Globus pallidus (tissue), 1 donor: Measurements from ENCODE around the gene NKAP.
"Not testable (repeated sequence)": the region's sequence is repeated elsewhere in the genome, so short reads cannot be mapped to it uniquely, and the experiment has no call there.

Experiments
- DNase-seq: peaks from one replicate; pipeline ENCODE4 v3.0.0-alpha.2; 2015; ENCODE audit warnings: low spot score

Gene NKAP

DNA sequence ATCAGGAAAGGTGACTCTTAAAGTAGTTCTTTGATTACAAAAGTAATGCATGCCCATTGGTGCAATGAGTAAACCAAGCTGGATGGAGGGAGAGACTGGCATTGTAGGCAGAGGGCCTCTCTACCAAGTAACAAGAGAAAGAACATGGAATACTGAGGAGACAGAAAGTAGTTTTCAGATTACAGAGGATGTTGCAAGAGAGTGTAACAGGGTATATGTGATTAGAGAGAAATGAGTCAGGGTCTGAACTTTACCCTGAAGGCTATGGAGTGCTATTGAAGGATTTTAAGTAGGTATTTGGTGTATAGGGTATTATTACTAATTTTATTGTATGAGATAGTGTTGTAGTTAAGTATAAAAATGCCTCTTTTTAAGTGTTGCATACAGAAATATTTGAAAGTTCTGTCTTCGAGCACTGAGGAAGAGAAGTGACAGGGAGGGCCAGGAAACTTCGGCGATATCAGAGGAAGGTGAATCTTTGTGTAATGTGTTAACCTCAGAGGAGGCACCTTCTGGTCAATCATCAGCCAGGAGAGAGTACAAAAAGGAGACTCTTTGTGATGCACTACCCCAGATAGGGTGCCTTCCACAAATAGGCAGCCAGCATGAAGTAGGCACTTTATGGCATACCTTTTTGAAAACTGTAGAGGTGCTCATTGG is 8.2 kb downstream of the NKAP start:
- no peak for DNase-seq

DNA sequence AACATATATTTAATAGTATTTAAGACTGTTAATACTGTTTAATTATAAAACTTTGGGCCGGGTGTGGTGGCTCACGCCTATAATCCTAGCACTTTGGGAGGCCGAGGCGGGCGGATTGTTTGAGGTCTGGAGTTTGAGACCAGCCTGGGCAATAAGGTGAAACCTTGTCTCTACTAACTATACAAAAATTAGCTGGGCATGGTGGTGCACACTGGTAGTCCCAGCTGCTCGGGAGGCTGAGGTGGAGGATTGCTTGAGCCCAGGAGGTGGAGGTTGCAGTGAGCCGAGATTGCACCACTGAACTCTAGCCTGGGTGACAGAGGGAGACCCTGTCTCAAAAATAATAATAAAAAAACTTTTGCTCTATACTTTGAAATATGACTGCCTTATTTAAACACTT is 21.2 kb downstream of the NKAP start:
- DNase-seq: not testable (repeated sequence)

DNA sequence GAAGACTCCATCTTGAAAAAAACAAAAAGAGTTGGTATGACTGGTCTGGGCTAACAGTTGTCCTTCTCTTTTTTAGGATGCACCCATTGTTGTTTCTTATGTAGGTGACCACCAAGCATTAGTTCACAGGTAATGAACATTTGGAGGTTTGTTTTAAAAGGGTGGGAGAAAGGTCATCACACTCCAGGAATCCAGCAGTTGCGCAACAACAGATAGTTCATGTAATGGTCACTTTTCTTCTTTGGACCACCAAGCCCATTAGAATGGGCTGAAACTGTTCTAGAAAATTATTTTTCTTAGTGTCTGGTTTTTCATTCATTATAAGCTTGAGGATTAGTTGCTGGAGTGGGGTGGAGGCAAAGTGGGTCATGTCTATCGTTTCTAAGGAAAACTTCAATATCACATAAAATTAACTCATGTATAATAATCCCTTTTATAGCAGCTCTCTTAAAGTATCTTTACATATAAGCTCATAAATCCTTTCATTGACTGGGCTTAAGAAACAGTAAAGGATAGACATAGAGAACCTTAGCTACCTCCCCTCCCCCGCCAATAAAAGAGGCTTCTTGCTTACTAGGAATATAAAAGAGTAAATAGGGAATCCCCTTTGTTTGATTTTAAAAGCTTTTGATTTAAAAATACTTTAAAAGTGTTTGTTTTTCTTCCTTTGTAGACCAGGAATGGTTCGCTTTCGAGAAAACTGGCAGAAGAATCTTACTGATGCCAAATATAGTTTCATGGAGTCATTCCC is 23.5 kb downstream of the NKAP start:
- DNase-seq: no peak

DNA sequence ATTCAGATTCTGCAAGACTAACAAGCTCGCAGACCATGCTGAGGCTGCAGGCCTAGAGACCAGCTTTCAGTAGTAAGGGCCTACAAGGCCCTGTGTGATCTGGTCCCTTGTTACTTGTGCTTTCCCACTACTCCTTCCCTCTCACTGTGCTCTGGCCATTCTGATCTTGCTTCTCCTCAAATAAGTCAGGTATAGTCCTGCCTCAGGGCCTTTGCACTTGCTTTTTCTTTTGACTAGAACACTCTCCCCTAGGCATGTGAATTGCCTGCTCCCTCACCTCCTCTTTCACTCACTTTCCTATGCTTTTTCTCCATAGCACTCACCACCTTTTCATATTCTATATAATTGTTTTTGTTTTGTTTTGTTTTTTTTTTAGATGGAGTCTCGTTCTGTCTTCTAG is 25.7 kb downstream of the NKAP start:
- DNase-seq: no peak

DNA sequence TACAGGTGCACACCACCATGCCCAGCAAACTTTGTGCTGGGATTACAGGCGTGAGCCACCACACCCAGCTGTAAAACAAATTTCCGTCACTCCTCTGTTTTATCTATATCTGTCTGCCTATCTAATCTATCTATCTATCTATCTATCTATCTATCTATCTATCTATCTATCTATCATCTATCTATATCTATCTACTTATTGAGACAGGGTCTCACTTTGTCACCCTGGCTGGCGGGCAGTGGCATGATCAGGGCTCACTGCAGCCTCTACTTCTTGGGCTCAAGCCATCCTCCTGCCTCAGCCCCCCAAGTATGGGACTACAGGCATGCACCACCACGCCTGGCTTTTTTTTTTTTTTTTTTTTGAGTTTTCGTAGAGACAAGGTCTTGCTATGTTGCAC is 27.2 kb downstream of the NKAP start:
- no peak for DNase-seq

DNA sequence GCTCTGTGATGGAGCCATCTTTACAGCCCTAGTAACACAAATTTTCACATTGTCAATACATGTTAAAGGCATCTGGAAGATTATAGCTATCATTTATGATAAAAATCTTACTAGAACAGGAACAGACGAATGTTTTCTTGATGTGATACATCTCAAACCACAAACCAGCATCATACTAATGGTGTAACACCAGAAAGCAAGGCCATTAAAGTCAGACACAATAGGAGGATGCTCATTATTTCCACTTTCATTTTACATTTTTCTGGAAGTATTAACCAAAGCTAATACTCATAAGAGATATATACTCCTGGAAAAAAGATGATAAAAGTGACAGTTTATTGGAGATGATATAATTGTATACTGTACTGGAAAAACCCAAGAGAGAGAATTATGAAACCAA is 42.6 kb downstream of the NKAP start:
- no peak for DNase-seq

DNA sequence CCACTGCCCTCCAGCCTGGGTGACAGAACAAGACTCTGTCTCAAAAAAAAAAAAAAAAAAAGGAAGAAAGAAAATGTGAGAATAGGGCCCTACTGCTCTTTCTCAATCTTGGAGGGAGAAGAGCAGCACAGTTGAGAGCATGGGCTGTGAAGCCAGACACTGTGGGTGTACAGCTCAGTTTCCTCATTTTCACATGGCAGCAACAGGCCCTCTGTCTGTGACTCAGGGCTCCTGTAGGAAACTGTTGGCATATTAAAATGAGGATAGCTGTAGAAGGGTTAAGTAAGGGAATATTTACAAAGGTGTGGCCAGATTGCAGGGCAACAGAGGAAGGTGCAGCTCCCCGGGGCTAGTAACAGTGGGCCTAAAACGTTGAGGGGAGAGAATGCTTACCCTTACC is 44.4 kb downstream of the NKAP start:
- peak; percentile 16 for DNase-seq

DNA sequence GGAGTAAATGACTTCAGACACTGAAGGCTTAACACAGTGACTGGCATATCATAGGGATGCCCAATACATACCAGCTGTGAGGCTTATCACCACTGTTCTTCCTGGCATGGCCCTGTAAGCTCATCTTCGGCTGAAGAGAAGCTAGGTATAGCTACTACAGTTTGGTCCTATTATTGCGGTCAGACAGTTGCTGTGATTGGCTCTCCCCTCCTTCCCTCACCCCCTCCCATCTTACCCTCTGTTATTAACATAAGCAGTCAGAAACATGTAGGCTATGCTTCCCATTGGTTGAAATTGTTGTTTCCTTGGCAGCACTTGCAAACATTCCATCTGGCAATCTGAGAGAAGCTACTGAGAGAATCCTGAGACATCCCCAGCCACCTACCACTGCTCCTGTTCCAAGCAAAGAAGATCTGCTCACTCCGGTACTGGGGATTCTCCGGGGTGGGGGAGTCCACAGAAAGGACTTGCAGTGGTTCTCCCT is 47.7 kb downstream of the NKAP start, which contains the start of gene AKAP14:
TSS of gene AKAP14 (plus strand) at position 51 of the 484 bp plus-strand sequence. CDS start 7,331 bp downstream, outside the sequence.
- DNase-seq: no peak

DNA sequence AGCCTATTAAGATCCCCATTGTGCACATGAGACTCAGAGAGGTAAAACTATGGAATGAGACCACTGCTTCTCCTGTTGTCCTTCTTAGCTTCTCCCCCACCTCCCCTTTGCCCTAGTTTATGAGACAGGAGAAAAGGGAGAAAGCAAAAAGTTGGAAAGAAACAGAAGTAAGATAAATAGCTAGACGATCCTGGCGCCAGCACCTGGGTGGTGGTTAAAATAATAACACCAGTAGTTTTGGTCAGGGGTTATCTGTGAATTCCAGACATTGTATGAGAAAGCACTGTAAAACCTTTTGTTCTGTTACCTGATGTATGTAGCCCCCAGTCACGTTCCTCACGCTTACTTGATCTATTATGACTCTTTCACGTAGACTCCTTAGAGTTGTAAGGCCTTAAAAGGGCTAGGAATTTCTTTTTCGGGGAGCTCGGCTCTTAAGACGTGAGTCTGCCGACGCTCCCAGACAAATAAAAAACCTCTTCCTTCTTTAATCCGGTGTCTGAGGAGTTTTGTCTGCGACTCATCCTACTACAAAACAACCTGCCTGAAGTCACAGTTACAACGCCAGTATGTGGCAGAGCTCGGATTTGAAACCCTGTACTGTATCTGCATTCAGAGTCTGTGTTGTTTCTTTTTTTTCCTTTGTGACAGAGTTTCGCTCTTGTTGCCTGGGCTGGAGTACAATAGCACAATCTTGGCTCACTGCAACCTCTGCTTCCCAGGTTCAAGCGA is 51.4 kb downstream of the NKAP start:
- DNase-seq: not testable (repeated sequence)

DNA sequence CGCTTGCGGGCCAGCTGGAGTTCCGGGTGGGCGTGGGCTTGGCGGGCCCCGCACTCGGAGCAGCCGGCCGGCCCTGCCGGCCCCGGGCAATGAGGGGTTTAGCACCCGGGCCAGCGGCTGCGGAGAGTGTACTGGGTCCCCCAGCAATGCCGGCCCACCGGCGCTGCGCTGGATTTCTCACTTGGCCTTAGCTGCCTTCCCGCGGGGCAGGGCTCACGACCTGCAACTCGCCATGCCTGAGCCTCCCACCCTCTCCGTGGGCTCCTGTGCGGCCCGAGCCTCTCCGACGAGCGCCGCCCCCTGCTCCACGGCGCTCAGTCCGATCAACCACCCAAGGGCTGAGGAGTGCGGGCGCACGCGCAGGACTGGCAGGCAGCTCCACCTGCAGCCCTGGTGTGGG is 52.9 kb downstream of the NKAP start:
- DNase-seq: not testable (repeated sequence)

DNA sequence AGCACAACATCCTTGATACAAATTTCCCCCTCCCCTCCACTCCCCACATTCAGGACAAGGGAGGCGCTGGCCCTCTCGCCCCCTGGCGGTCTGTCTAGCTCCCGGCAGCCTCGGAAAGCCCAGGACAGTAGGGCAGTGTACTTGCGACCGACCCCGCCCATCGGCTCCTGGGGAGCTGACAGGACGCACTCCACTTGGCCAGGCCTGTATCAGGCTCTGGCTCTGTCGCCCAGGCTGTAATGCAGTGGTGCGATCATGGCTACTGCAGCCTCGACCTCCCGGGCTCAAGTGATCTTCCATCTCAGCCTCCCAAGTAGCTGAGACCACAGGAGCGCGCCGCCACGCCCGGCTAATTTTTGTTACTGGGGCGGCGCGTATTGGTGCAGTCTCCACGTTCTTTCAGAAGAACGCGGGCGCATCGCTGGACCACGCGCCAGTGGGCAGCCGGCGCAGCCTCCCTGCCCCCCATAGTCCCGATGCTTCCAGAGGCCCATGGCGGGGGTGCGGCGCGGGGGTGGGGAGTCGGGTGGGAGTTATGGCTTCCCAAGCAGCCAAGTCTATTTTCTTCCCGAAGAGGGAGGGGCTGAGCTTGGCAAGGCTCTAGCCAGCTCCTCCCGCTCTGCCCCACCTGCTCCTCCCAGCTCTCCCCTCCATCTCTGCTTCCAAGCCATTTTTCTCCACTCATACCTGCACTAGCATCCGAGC is 55.7 kb downstream of the NKAP start:
- DNase-seq: peak; percentile 20

DNA sequence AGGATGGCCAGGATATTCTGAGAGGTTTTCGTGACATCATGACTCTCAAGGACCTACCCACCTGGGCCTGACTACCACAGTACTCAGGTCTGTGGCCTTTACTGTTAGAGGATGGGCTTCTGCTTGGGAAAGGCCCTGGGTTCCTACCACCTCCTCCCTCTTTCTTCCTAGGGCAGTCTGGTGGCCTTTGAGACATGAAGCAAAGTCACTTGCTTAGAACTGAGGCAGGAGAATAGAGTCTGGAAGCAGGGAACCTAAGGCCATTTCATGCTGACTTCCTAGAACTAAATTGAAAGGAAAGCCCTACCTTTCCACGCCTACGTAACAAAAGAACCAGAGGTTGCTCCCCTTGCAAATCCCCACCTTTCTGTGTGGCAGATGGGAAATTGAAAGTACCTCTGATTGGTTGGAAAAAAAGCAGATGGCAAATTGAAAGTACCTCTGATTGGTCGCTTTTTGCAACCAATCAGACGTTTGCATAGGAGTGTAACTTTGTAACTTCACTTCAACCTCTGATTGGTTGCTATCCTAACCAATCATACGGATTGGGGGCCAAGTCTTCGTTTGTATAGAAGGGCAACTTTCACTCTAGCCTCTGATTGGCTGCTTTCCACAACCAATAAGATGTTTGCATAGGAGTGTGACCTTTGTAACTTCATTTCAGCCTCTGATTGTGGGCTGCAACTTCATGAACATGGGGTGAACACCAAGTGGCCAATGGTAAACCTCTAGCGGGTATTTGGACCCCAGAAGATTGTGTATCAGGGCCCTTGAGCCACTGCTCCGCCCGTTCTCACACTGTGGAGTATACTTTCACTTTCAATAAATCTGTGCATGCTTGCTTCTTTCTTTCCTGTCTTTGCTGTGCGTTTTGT is 57.8 kb downstream of the NKAP start:
- DNase-seq: peak; percentile 11

DNA sequence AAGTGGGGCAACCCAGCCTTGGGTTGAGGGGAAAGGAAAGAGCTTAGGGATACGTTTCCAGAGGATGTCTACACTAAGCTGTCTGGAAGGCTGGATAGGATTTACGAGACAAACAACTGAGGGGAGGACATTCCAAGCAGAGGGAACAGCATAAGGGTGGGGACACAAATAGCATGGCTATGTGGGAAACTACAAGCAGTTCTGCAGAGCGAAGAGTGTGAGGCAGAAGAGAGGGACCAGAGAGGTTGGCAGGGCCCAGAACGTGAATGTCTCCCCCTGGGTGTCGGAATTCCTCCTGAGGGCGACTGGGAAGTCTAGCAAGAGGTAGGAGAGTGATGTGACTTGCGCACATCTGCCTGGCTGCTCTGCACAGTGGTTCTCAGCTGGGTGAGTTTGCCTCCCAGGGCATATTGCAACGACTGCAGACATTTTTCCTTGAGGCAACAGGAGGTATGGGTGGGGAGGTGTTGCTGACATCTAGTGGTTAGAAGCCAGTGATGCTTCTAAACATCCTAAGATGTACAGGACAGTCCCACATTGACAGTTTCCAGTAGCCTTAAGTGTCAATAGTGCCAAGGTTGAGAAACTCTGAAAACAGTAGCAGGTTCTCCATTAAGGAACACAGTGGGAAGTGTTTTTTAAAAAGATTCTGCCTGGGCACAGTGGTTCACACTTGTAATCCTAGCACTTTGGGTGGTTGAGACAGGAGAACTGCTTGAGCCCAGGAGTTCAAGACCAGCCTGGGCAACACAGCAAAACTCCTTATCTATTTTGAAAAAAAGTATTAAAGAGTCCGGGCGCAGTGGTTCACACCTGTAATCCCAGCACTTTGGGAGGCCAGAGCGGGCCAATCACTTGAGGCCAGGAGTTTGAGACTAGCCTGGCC is 62.8 kb downstream of the NKAP start:
- peak; percentile 11 for DNase-seq

DNA sequence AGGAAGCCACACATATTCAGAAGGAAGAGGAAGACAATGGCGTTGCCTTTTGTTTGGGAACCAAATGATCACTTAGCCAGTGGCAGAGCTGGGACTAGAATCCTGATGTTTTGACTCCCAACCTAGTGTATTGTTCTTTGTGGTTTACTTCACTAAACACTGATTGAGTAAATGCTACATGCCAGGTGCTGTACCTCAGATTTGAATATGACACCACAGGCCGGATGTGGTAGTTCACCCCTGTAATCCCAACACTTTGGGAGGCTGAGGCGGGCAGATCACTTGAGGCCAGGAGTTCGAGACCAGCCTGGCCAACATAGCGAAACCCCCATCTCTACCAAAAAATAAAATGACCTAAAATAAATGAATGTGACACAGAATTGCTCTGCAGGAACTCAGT is 63.5 kb downstream of the NKAP start:
- no peak for DNase-seq

DNA sequence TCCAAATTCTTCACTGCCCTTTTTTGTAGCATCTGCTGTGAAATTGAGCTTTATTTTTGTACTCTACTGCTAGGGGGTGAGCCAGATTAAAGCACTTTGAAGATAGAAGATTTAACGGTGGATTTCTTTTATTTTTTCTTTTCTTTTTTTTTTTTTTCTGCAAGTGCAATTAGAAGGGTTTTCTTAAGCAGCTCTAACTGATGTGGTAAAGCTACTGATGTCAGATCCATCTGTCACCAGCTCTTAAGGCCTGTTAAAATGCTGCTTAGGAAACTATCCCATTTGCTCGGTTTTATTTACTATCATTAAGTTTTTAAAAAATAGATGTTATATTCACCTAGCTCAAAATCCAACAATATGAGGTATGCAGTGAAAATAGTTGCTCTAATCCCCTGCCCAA is 64.8 kb downstream of the NKAP start:
- DNase-seq: no peak

DNA sequence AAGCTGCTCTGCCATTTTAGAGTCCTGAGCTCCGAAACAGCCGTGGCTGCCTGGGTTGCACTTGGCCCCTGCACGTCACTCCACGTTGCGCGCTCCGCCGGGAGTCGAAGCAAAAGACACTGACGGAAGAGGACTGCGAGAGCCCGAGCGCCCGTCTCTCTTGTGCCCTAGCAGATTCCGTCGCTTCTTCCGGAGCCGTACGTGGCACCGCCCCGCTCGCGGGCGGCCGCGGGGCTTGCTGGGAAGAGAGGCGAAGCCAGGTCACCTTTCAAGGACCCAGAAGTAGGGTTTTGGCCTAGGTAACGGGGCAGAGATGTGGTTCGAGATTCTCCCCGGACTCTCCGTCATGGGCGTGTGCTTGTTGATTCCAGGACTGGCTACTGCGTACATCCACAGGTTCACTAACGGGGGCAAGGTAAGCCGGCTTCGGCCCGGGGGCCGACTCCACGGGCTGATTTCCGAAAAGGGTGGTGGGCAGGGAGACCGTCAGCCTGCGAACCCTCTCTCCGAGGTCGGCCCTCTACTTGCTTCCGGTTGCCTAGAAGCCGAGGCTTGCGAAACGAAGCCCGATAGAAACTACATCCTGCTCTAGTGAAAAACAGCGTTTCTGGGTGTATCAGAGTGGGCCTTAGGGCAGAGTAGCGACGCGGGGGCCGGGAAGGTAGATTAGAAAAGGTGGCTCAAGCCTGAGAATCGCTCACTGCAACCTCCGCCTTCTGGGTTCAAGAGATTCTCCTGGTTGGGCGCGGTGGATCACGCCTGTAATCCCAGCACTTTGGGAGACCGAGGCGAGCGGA is 71.8 kb downstream of the NKAP start, which contains the start of the genes NDUFA1 and RNF113A:
TSS of gene NDUFA1 (plus strand) at position 234 of the 797 bp plus-strand sequence. CDS start at position 314, 80 bp downstream.
TSS of gene RNF113A (minus strand) at position 135 of the 797 bp plus-strand sequence. CDS start at position 15, 120 bp downstream.
- peak; percentile 79 for DNase-seq

DNA sequence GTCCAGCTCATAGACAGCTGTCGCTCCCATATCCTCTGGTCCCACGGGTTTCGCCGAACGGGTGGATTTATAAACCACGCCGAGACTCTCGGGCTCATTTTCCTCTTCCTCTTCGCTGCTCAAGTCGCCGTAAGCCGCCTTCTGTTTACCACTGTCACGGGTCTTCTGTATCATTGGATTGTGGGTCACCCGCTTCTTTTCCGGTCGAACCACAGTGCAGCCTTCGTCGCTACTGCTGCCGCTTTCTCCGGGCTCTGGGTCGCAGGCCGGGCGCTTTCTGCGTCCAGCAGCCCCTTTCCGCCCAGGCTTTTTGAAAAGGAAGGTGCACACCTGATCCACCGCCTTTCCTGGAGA is 72.3 kb downstream of the NKAP start:
- no peak for DNase-seq
